Lung (tissue), 12 donors: ENCODE measurements around the gene COG2. TPM values are rescaled to one million over a fixed set of nuclear protein-coding genes. Genes with fewer than 3 reads are reported as not detected.

ENCODE experiments used
- ATAC-seq: fragments of 200-7000 bp; cut with Tn5 transposase; one replicate; pipeline ENCODE4 v1.9.1; 2020; ENCODE audit warnings: moderate number of reproducible peaks; ENCODE audit not compliant: insufficient read depth, low FRiP score
- DNase-seq, 3 donors: peaks; one replicate each; pipeline ENCODE4 v3.0.0-alpha.2; 2013 to 2017
- H3K27ac ChIP-seq, 2 donors: one replicate each; pipeline ENCODE4 v1.5.1; 2013; ENCODE audit warnings: mild to moderate bottlenecking in 2 of 2, moderate library complexity in 2 of 2, control low read depth in 1 of 2, inconsistent platforms in 1 of 2, low read depth in 1 of 2, low read length in 1 of 2
- H3K27me3 ChIP-seq, 3 donors: one replicate each; pipeline ENCODE4 v1.5.1; 2013; ENCODE audit warnings: low read length in 2 of 3; ENCODE audit not compliant: control insufficient read depth in 3 of 3, insufficient read depth in 3 of 3
- H3K36me3 ChIP-seq, 4 donors: one replicate each; pipeline ENCODE4 v1.5.1; 2013; ENCODE audit warnings: low read length in 4 of 4, mild to moderate bottlenecking in 1 of 4, moderate library complexity in 1 of 4; ENCODE audit not compliant: control insufficient read depth in 4 of 4, insufficient read depth in 4 of 4
- H3K4me1 ChIP-seq, 5 donors: one replicate each; pipeline ENCODE4 v1.5.1; 2013; ENCODE audit warnings: low read length in 5 of 5, mild to moderate bottlenecking in 2 of 5, moderate library complexity in 1 of 5; ENCODE audit not compliant: control insufficient read depth in 5 of 5, insufficient read depth in 5 of 5
- H3K4me3 ChIP-seq: one replicate; pipeline ENCODE4 v1.5.1; 2013; ENCODE audit warnings: mild to moderate bottlenecking, control low read depth, moderate library complexity
- H3K9ac ChIP-seq, 2 donors: one replicate each; pipeline ENCODE4 v1.5.1; 2013; ENCODE audit warnings: low read length in 2 of 2, control low read depth in 1 of 2; ENCODE audit not compliant: insufficient read depth in 1 of 2
- H3K9me3 ChIP-seq, 4 donors: one replicate each; pipeline ENCODE4 v1.5.1; 2013; ENCODE audit warnings: low read length in 3 of 4, mild to moderate bottlenecking in 1 of 4, moderate library complexity in 1 of 4; ENCODE audit not compliant: control insufficient read depth in 4 of 4, insufficient read depth in 3 of 4
- WGBS, 2 donors: extraction: QIAGEN DNeasy Blood & Tissue Kit; methylation state at CpG; one replicate each; pipeline ENCODE4 v1.1.7; 2013; 5-methylcytosine and 5-hydroxymethylcytosine counted together
- polyA plus RNA-seq, 2 donors: library from polyadenylated mRNA; stranded (reverse); fragments of 200-250 nt; gene quantifications; one replicate each; pipeline ENCODE4 v1.2.1, GENCODE V29; 2013
- total RNA-seq, 2 donors: library from RNA; depleted of rRNA in 1 of 2; stranded (reverse); fragments of >200 nt in 1 of 2; gene quantifications; one replicate each; pipeline ENCODE4 v1.2.1, GENCODE V29; 2014 to 2021
- TF ChIP-seq, protein P1 (sequence below): IDR thresholded peaks from 2 replicates; pipeline ENCODE4 v1.5.1; 2012; ENCODE audit warnings: mild to moderate bottlenecking; ENCODE audit errors: control extremely low read depth, extremely low read depth
- donor health status: control.
- donor health status: control.
- donor health status: Bipolar disorder and iron deficiency.
- donor health status: healthy.
- donor health status: DM: yes; HTN: yes; CAD: no.

COG2 gene
- total and polyA plus RNA-seq, 4 donors: 8.6 to 41.0 (median 17.5) TPM

- Histone ChIP-seq H3K9me3 (no peaks in the 10 kb centered on the region), H3K36me3 (no peaks in the 10 kb centered on the region), H3K9ac (no peak overlapping the region), H3K4me3 (no peak overlapping the region), H3K27me3 (no peaks in the 10 kb centered on the region), H3K27ac (no peak overlapping the region), H3K4me1 (peaks cover 0 to 2% (median 0%) of the 10 kb centered on the region in 5 donors)
- ATAC-seq: no peak
- 56 to 81% methylated on average over 2 of the region's 2 CpGs for WGBS, 2 donors
- TF ChIP-seq, protein P1, sequence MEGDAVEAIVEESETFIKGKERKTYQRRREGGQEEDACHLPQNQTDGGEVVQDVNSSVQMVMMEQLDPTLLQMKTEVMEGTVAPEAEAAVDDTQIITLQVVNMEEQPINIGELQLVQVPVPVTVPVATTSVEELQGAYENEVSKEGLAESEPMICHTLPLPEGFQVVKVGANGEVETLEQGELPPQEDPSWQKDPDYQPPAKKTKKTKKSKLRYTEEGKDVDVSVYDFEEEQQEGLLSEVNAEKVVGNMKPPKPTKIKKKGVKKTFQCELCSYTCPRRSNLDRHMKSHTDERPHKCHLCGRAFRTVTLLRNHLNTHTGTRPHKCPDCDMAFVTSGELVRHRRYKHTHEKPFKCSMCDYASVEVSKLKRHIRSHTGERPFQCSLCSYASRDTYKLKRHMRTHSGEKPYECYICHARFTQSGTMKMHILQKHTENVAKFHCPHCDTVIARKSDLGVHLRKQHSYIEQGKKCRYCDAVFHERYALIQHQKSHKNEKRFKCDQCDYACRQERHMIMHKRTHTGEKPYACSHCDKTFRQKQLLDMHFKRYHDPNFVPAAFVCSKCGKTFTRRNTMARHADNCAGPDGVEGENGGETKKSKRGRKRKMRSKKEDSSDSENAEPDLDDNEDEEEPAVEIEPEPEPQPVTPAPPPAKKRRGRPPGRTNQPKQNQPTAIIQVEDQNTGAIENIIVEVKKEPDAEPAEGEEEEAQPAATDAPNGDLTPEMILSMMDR: no peak
- DNase-seq: peak in 2 of 3 donors; percentile 57 to 64
These were observed 16.0 kb upstream of the COG2 start for GRCh38 chr1:230626232-230626631.

- Histone ChIP-seq H3K9me3 (no peaks in the 10 kb centered on the region), H3K4me1 (no peaks in the 10 kb centered on the region), H3K36me3 (no peaks in the 10 kb centered on the region), H3K4me3 (no peak overlapping the region), H3K27me3 (no peaks in the 10 kb centered on the region), H3K9ac (no peak overlapping the region), H3K27ac (no peak overlapping the region)
- 93% methylated on average over 2 of the region's 2 CpGs for WGBS, 2 donors
- ATAC-seq: no peak
- TF ChIP-seq, protein P1: no peak
- no peak for DNase-seq
These were observed 14.5 kb upstream of the COG2 start for GRCh38 chr1:230627767-230628166.

DNA sequence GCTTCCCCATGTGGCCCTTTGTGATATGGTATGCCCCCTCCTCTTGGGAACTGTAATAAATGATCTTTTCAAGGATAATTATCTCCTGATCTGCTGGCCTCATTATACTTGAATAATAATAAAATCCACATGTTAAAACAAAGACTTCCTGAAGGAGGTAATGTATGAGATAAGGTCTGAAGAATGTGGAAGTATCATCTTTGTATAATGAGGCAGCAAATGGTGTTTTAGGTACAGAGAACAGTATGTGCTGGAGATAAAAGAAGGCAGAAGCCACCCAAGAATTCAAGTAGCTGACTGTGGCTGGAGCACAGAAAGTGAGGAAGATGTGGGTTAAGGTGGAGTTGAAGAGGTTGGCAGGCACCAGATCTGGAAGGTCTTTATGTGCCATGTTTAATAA, 12.8 kb upstream of the COG2 start:
- no peaks in the 10 kb centered on the region for H3K4me1 ChIP-seq
- no peak overlapping the region for H3K27ac ChIP-seq
- ATAC-seq (no peak), DNase-seq (no peak)
- no peak overlapping the region for H3K4me3 ChIP-seq
- H3K9ac ChIP-seq: no peak overlapping the region
- no peaks in the 10 kb centered on the region for H3K9me3 ChIP-seq
- H3K36me3 ChIP-seq: no peaks in the 10 kb centered on the region
- TF ChIP-seq, protein P1: no peak
- H3K27me3 ChIP-seq: no peaks in the 10 kb centered on the region

DNA sequence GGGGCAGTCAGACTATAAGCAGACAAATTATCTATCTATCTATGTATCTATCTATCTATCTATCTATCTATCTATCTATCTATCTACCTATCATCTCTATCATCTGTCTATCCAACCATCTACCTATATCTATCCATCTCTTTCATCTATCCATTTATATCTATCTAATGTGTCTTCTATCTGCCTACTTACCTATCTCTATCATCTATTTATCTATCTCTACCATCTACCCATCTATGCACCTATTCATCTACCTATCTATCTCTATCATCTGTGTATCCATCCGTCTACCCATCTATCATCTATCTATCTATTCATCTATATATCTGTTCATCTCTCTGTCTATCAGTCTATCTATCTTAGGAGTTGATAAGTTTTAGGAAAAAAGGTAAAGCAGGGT, 10.8 kb upstream of the COG2 start:
- no peak overlapping the region for H3K9ac ChIP-seq
- H3K27ac ChIP-seq: no peak overlapping the region
- ATAC-seq (no peak), DNase-seq (no peak)
- H3K9me3 ChIP-seq: no peaks in the 10 kb centered on the region
- TF ChIP-seq, protein P1: no peak
- WGBS, 2 donors: 86 to 94% methylated on average over 1 of the region's 1 CpG
- H3K4me3 ChIP-seq: no peak overlapping the region
- no peaks in the 10 kb centered on the region for H3K36me3 ChIP-seq
- H3K4me1 ChIP-seq: no peaks in the 10 kb centered on the region
- H3K27me3 ChIP-seq: peaks cover 0 to under 1% (median 0%) of the 10 kb centered on the region in 3 donors
